IPS-NIHi7 (cell line): Measurements from ENCODE around the gene DNA2.
"Not testable (repeated sequence)": the region's sequence is repeated elsewhere in the genome, so short reads cannot be mapped to it uniquely, and the experiment has no call there.

Experiments used
- DNase-seq: peaks from one replicate; pipeline ENCODE4 v3.0.0; 2012; ENCODE audit warnings: mixed read lengths; ENCODE audit errors: extremely low spot score

DNA2 gene

GRCh38 chr10:68449698-68450097, 22.1 kb downstream of the DNA2 start:
- DNase-seq: not testable (repeated sequence)

GRCh38 chr10:68446179-68446578, 25.6 kb downstream of the DNA2 start:
- DNase-seq: no peak

- no peak for DNase-seq
Observed at GRCh38 chr10:68442971-68443370, 28.8 kb downstream of the DNA2 start.

GRCh38 chr10:68440898-68441297, 30.9 kb downstream of the DNA2 start:
- no peak for DNase-seq

GRCh38 chr10:68435803-68436202, 36.0 kb downstream of the DNA2 start:
- no peak for DNase-seq

GRCh38 chr10:68434657-68435056, 37.1 kb downstream of the DNA2 start:
- DNase-seq: no peak

GRCh38 chr10:68428396-68429104, 43.2 kb downstream of the DNA2 start:
- no peak for DNase-seq

- DNase-seq: no peak
Observed at GRCh38 chr10:68424454-68425014, 47.2 kb downstream of the DNA2 start.

- DNase-seq: no peak
Observed at GRCh38 chr10:68423522-68423921, 48.3 kb downstream of the DNA2 start.

GRCh38 chr10:68419376-68419775, 52.4 kb downstream of the DNA2 start:
- no peak for DNase-seq

- DNase-seq: no peak
Observed at GRCh38 chr10:68408898-68409518, 62.8 kb downstream of the DNA2 start.

- peak; percentile 94 for DNase-seq
Observed at GRCh38 chr10:68406815-68407548, 64.8 kb downstream of the DNA2 start, which contains the start of gene RUFY2. Gene RUFY2 (minus strand): TSS chr10:68407277. CDS start chr10:68407189, 88 bp downstream.

- DNase-seq: peak; percentile 78
Observed at GRCh38 chr10:68406111-68406814, 65.5 kb downstream of the DNA2 start.

- no peak for DNase-seq
Observed at GRCh38 chr10:68403701-68404100, 68.1 kb downstream of the DNA2 start.

- DNase-seq: no peak
Observed at GRCh38 chr10:68402276-68402675, 69.5 kb downstream of the DNA2 start.

- DNase-seq: no peak
Observed at GRCh38 chr10:68397005-68397404, 74.8 kb downstream of the DNA2 start.

- DNase-seq: no peak
Observed at GRCh38 chr10:68385740-68386139, 86.0 kb downstream of the DNA2 start.

GRCh38 chr10:68371604-68372003, 100.2 kb downstream of the DNA2 start:
- no peak for DNase-seq

GRCh38 chr10:68367121-68367520, 104.7 kb downstream of the DNA2 start:
- DNase-seq: no peak

- DNase-seq: no peak
Observed at GRCh38 chr10:68366600-68366999, 105.2 kb downstream of the DNA2 start.

GRCh38 chr10:68365611-68366010, 106.2 kb downstream of the DNA2 start:
- no peak for DNase-seq
